OCI-LY3 (cell line): ENCODE data around the gene IL37.

Experiments used
- H2AFZ ChIP-seq: fragments of 200-600, 300-600 bp; shearing (Covaris generic); 2 replicates; pipeline ENCODE4 v1.6.0; 2014; ENCODE audit warnings: antibody characterized with exemption, low read depth, low read length
- H3K27ac ChIP-seq: fragments of 200-600, 300-600 bp; sonication (generic); 2 replicates; pipeline ENCODE4 v1.5.1; 2014; ENCODE audit warnings: mild to moderate bottlenecking, low read length, moderate library complexity, mixed read lengths
- H3K27me3 ChIP-seq: fragments of 200-600, 300-600 bp; sonication (generic); 2 replicates; pipeline ENCODE4 v1.6.1; 2014; ENCODE audit warnings: low read depth, low read length, mixed read lengths
- H3K36me3 ChIP-seq: fragments of 200-600, 300-600 bp; sonication (generic); replicated peaks from 2 replicates; pipeline ENCODE3; 2014; ENCODE audit warnings: low read depth, low read length, mixed read lengths
- H3K4me1 ChIP-seq: fragments of 300-600, 200-600 bp; sonication (generic); 2 replicates; pipeline ENCODE4 v1.6.1; 2014; ENCODE audit warnings: low read length, mixed read lengths
- H3K4me2 ChIP-seq: fragments of 200-600, 300-600 bp; sonication (generic); 2 replicates; pipeline ENCODE4 v1.6.1; 2014; ENCODE audit warnings: low read length, mixed read lengths
- H3K4me3 ChIP-seq: fragments of 300-600, 200-600 bp; sonication (generic); 2 replicates; pipeline ENCODE4 v1.5.1; 2014; ENCODE audit warnings: antibody characterized with exemption, mild to moderate bottlenecking, low read length, moderate library complexity
- H3K79me2 ChIP-seq: fragments of 300-600, 200-600 bp; shearing (Covaris generic); 2 replicates; pipeline ENCODE4 v1.6.1; 2014; ENCODE audit warnings: mild to moderate bottlenecking, low read length, mixed read lengths
- H3K9ac ChIP-seq: fragments of 300-600, 200-600 bp; shearing (Covaris generic); 2 replicates; pipeline ENCODE4 v1.6.0; 2014; ENCODE audit warnings: mild to moderate bottlenecking, low read length, moderate library complexity
- H3K9me3 ChIP-seq: fragments of 200-600, 300-600 bp; shearing (Covaris generic); 2 replicates; pipeline ENCODE4 v1.6.1; 2014; ENCODE audit warnings: low read length, mixed read lengths; ENCODE audit not compliant: insufficient read depth
- H4K20me1 ChIP-seq: fragments of 200-600, 300-600 bp; sonication (generic); 2 replicates; pipeline ENCODE4 v1.6.1; 2016; ENCODE audit warnings: low read length, mixed read lengths; ENCODE audit not compliant: insufficient read depth
- EZH2phosphoT487 ChIP-seq: fragments of 200-600 bp; shearing (Covaris generic); IDR thresholded peaks from 2 replicates; pipeline ENCODE4 v1.6.1; 2018; ENCODE audit warnings: antibody characterized with exemption, mixed run types, low read depth
- TF ChIP-seq, protein P1 (sequence below): fragments of 200-600, 300-600 bp; sonication (generic); IDR thresholded peaks from 2 replicates; pipeline ENCODE4 v1.5.1; 2014; ENCODE audit warnings: antibody characterized with exemption, low read length, low read depth

Gene IL37

GRCh38 chr2:112881217-112881985 is 29.6 kb upstream of the IL37 start:
- Histone ChIP-seq H2AFZ (no peak overlapping the region), H3K9ac (no peak overlapping the region), H3K4me2 (peak overlapping the region; percentile 41), H3K4me3 (no peak overlapping the region), H3K36me3 (no peaks in the 10 kb centered on the region), H3K27ac (no peak overlapping the region), H3K27me3 (no peaks in the 10 kb centered on the region), H3K4me1 (peaks cover 38% of the 10 kb centered on the region), H3K9me3 (no peaks in the 10 kb centered on the region), H4K20me1 (no peaks in the 10 kb centered on the region), H3K79me2 (no peaks in the 10 kb centered on the region)
- no peak for TF ChIP-seq EZH2phosphoT487

GRCh38 chr2:112883669-112884068 is 27.3 kb upstream of the IL37 start:
- Histone ChIP-seq H3K4me1 (peaks cover 46% of the 10 kb centered on the region), H3K9ac (no peak overlapping the region), H3K9me3 (no peaks in the 10 kb centered on the region), H3K27ac (no peak overlapping the region), H3K4me3 (no peak overlapping the region), H3K79me2 (no peaks in the 10 kb centered on the region), H3K36me3 (no peaks in the 10 kb centered on the region), H4K20me1 (no peaks in the 10 kb centered on the region), H3K27me3 (no peaks in the 10 kb centered on the region), H2AFZ (no peak overlapping the region), H3K4me2 (no peak overlapping the region)
- TF ChIP-seq, protein P1, sequence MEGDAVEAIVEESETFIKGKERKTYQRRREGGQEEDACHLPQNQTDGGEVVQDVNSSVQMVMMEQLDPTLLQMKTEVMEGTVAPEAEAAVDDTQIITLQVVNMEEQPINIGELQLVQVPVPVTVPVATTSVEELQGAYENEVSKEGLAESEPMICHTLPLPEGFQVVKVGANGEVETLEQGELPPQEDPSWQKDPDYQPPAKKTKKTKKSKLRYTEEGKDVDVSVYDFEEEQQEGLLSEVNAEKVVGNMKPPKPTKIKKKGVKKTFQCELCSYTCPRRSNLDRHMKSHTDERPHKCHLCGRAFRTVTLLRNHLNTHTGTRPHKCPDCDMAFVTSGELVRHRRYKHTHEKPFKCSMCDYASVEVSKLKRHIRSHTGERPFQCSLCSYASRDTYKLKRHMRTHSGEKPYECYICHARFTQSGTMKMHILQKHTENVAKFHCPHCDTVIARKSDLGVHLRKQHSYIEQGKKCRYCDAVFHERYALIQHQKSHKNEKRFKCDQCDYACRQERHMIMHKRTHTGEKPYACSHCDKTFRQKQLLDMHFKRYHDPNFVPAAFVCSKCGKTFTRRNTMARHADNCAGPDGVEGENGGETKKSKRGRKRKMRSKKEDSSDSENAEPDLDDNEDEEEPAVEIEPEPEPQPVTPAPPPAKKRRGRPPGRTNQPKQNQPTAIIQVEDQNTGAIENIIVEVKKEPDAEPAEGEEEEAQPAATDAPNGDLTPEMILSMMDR, result no peak
- no peak for TF ChIP-seq EZH2phosphoT487

GRCh38 chr2:112884869-112885505 is 26.0 kb upstream of the IL37 start:
- H3K9me3 ChIP-seq, result no peaks in the 10 kb centered on the region
- no peak for TF ChIP-seq EZH2phosphoT487
- TF ChIP-seq, protein P1, result peak; percentile 99
- H3K4me3 ChIP-seq, result 0 out of 2 replicates have a peak overlapping the region, but pooled peaks have one; percentile 12
- no peak overlapping the region for H3K9ac ChIP-seq
- H3K79me2 ChIP-seq, result no peaks in the 10 kb centered on the region
- peak overlapping the region; percentile 68 for H2AFZ ChIP-seq
- no peaks in the 10 kb centered on the region for H3K27me3 ChIP-seq
- no peaks in the 10 kb centered on the region for H4K20me1 ChIP-seq
- no peak overlapping the region for H3K27ac ChIP-seq
- no peaks in the 10 kb centered on the region for H3K36me3 ChIP-seq
- peaks cover 42% of the 10 kb centered on the region for H3K4me1 ChIP-seq
- peak overlapping the region; percentile 37 for H3K4me2 ChIP-seq

GRCh38 chr2:112885506-112885902 is 25.5 kb upstream of the IL37 start:
- Histone ChIP-seq H3K9me3 (no peaks in the 10 kb centered on the region), H3K4me1 (peaks cover 37% of the 10 kb centered on the region), H3K4me2 (peak overlapping the region; percentile 37), H4K20me1 (no peaks in the 10 kb centered on the region), H2AFZ (peak overlapping the region; percentile 68), H3K27ac (no peak overlapping the region), H3K36me3 (no peaks in the 10 kb centered on the region), H3K4me3 (no peak overlapping the region), H3K79me2 (no peaks in the 10 kb centered on the region), H3K9ac (no peak overlapping the region), H3K27me3 (no peaks in the 10 kb centered on the region)
- no peak for TF ChIP-seq EZH2phosphoT487
- TF ChIP-seq, protein P1, result no peak
